Glutamatergic neuron (in vitro differentiated cells): Measurements from ENCODE around the gene IGFBP6. TPM values are rescaled to one million over a fixed set of nuclear protein-coding genes. Genes with fewer than 3 reads are reported as not detected.
"Not testable (repeated sequence)": the region's sequence is repeated elsewhere in the genome, so short reads cannot be mapped to it uniquely, and the experiment has no call there.

Source experiments
- DNase-seq: peaks from one replicate; pipeline ENCODE4 v3.0.0; 2022
- H3K27ac Mint-ChIP-seq: one replicate; pipeline ENCODE4 v1.8.0; 2020; ENCODE audit warnings: mild to moderate bottlenecking, mixed read lengths, inconsistent platforms; ENCODE audit not compliant: unreplicated experiment
- H3K27me3 Mint-ChIP-seq: one replicate; pipeline ENCODE4 v1.8.0; 2020; ENCODE audit warnings: mild to moderate bottlenecking, moderate library complexity, mixed read lengths, inconsistent platforms; ENCODE audit not compliant: unreplicated experiment
- H3K36me3 Mint-ChIP-seq: one replicate; pipeline ENCODE4 v1.8.0; 2020; ENCODE audit warnings: mild to moderate bottlenecking, mixed read lengths, inconsistent platforms; ENCODE audit not compliant: unreplicated experiment
- H3K4me1 Mint-ChIP-seq: one replicate; pipeline ENCODE4 v1.8.0; 2020; ENCODE audit warnings: mild to moderate bottlenecking, low read depth, mixed read lengths, inconsistent platforms; ENCODE audit not compliant: unreplicated experiment
- H3K4me3 Mint-ChIP-seq: one replicate; pipeline ENCODE4 v1.8.0; 2020; ENCODE audit warnings: mild to moderate bottlenecking, mixed read lengths, inconsistent platforms; ENCODE audit not compliant: unreplicated experiment
- H3K9me3 Mint-ChIP-seq: one replicate; pipeline ENCODE4 v1.8.0; 2020; ENCODE audit warnings: mild to moderate bottlenecking, moderate library complexity, mixed read lengths, inconsistent platforms; ENCODE audit not compliant: unreplicated experiment
- total RNA-seq: library from RNA; stranded (reverse); fragmentation: NEBNext Ultra II Directional; extraction: Animal tissue kit (Norgen Biotek cat#: 25700); gene quantifications from one replicate; pipeline ENCODE4 v1.2.1, GENCODE V29; 2021; ENCODE audit not compliant: unreplicated experiment
- TF ChIP-seq, protein P1 (sequence below): fragments of 200-600 bp; sonication (generic); IDR thresholded peaks from one replicate; pipeline ENCODE4 v1.5.0; 2021; ENCODE audit not compliant: partially characterized antibody, unreplicated experiment

Gene IGFBP6
- total RNA-seq, 1 donor from 2014 or later: not detected

DNA sequence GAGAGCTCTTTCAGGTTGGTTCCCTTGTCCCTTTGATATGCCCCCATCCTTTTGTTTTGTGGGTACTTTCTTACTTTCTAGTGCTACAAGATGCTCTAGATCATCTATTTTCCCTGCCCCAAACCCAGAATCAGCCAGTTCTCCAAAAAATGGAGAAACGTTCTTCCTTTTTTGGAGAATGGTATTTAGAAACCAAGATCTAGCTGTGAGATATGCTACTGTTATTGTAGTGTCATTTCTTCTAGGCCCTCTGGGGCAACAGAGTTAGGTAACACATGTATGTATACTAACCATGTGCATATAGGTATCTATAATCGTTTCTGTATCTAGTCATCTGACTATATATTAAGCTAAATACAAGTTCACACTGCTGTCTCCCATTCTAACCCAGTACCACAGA is 6.9 kb upstream of the IGFBP6 start:
- TF ChIP-seq, protein P1, sequence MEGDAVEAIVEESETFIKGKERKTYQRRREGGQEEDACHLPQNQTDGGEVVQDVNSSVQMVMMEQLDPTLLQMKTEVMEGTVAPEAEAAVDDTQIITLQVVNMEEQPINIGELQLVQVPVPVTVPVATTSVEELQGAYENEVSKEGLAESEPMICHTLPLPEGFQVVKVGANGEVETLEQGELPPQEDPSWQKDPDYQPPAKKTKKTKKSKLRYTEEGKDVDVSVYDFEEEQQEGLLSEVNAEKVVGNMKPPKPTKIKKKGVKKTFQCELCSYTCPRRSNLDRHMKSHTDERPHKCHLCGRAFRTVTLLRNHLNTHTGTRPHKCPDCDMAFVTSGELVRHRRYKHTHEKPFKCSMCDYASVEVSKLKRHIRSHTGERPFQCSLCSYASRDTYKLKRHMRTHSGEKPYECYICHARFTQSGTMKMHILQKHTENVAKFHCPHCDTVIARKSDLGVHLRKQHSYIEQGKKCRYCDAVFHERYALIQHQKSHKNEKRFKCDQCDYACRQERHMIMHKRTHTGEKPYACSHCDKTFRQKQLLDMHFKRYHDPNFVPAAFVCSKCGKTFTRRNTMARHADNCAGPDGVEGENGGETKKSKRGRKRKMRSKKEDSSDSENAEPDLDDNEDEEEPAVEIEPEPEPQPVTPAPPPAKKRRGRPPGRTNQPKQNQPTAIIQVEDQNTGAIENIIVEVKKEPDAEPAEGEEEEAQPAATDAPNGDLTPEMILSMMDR: no peak
- H3K36me3 Mint-ChIP-seq: no peaks in the 10 kb centered on the region
- H3K27ac Mint-ChIP-seq: no peak overlapping the region
- no peaks in the 10 kb centered on the region for H3K4me1 Mint-ChIP-seq
- H3K4me3 Mint-ChIP-seq: no peak overlapping the region
- H3K9me3 Mint-ChIP-seq: peaks cover 3% of the 10 kb centered on the region
- DNase-seq: no peak
- peaks cover 8% of the 10 kb centered on the region for H3K27me3 Mint-ChIP-seq

DNA sequence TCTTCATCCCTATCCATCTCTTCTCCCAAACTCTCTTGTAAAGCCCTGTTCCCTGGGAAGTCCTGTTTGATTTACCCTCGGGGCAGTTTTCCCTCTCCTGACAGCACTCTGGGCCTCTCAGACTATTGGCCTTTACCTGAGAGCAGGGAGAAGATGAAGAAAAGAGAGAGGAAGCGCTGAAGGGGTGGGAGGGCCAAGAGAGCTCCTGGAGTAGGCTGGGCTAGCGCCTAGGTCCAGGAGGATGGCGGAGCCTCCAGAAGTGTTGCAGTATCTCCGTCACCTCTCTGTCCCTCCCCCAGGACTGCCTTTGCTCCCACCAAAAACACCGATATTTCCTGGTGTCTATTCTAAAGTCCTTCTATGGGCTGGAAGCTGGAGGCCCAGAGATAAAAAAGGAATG is 5.7 kb upstream of the IGFBP6 start:
- Mint-ChIP-seq H3K9me3 (peaks cover 3% of the 10 kb centered on the region), H3K27ac (no peak overlapping the region), H3K27me3 (peaks cover 13% of the 10 kb centered on the region), H3K36me3 (no peaks in the 10 kb centered on the region), H3K4me1 (peaks cover under 1% of the 10 kb centered on the region), H3K4me3 (no peak overlapping the region)
- DNase-seq: no peak
- TF ChIP-seq, protein P1: no peak

DNA sequence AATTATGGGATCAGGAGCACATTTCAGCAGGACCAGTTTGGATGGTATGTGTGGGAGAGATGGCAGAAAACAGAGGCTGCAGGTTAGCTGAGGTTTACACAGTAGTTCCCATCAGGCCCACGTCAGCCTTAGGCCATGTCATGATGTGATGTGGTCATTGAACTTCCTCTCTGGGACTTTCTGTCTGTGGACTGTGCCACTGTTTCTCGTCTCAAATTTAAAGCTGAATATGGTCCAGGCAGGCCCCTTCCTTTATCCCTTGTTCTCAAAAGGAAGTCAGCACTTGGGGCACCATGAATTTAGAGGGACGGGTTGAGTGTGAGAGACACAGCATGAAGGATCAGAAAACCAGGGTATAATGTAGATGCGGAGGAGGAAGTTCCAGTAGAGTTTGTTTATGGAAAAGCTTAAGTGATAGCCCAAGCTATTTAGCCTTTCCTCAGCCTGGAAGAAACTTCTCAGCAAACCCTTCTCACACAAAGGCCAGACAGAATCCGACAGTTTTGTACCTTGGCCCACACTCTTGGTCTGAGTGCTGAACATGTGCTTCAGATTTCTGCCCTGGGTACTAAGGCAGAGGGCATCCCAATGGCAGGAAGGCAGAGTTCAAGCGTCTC is 3.6 kb upstream of the IGFBP6 start:
- TF ChIP-seq, protein P1: no peak
- H3K4me3 Mint-ChIP-seq: no peak overlapping the region
- no peaks in the 10 kb centered on the region for H3K36me3 Mint-ChIP-seq
- no peak for DNase-seq
- H3K27ac Mint-ChIP-seq: no peak overlapping the region
- peaks cover 25% of the 10 kb centered on the region for H3K27me3 Mint-ChIP-seq
- H3K4me1 Mint-ChIP-seq: peaks cover 8% of the 10 kb centered on the region
- peaks cover 6% of the 10 kb centered on the region for H3K9me3 Mint-ChIP-seq

DNA sequence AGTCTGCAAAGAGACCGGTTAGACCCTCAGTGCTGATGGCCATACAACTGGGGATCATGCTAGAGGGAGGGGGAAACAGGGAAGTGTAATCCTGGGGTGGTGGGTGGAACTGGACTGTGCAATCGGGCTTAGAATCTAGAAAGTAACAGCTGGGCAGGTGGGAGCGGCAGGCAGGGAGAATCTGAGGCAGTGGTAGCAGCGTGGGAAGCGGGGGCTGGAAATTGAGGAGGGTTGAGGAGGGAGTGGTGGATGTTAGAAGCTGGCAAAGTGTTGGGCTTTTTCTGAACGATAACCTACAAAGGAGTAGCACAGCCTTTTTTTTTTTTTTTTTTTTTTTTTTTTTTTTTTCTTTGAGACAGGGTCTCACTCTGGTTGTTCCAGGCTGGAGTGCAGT is 3.1 kb upstream of the IGFBP6 start:
- H3K27ac Mint-ChIP-seq: no peak overlapping the region
- H3K4me1 Mint-ChIP-seq: peaks cover 8% of the 10 kb centered on the region
- peaks cover 30% of the 10 kb centered on the region for H3K27me3 Mint-ChIP-seq
- TF ChIP-seq, protein P1: no peak
- H3K9me3 Mint-ChIP-seq: peaks cover 6% of the 10 kb centered on the region
- DNase-seq: no peak
- H3K4me3 Mint-ChIP-seq: no peak overlapping the region
- H3K36me3 Mint-ChIP-seq: no peaks in the 10 kb centered on the region

DNA sequence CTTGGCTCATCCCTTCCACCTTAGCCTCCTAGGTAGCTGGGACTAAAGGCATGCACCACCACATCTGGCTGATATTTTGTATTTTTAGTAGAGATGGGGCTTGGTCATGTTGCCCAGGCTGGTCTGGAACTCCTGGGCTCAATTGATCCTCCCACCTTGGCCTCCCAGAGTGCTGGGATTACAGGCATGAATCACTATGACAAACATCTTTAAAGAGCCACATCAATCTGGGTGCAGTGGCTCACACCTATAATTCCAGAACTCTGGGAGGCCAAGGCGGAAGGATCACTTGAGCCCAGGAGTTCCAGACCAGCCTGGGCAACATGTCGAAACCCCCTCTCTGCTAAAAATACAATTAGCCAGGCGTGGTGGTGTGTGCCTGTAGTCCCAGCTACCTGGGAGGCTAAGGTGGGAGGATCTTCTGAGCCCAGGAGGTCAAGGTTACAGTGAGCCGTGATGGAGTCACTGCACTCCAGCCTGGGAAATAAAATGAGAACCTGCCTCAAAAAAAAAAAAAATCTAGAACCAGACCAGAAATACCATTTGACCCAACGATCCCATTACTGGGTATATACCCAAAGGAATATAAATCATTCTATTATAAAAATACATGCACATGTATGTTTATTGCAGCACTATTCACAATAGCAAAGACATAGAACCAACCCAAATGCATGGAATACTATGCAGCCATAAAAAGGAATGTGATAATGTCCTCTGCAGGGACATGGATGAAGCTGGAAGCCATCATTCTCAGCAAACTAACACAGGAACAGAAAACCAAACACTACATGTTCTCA is 2.5 kb upstream of the IGFBP6 start:
- not testable (repeated sequence) for H3K36me3 Mint-ChIP-seq, H3K4me3 Mint-ChIP-seq, H3K27ac Mint-ChIP-seq, H3K4me1 Mint-ChIP-seq, DNase-seq, H3K9me3 Mint-ChIP-seq
- peaks cover 32% of the 10 kb centered on the region for H3K27me3 Mint-ChIP-seq

DNA sequence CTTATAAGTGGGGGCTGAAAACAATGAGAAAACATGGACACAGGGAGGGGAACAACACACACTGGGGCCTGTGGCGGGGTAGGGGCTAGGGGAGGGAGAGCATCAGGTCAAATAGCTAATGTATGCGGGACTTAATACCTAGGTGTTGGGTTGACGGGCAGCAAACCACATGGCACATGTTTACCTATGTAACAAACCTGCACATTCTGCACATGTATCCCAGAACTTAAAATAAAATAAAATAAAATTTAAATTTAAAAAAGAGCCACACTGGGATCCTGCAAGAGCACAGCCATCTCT is 1.9 kb upstream of the IGFBP6 start:
- not testable (repeated sequence) for H3K27ac Mint-ChIP-seq, DNase-seq, H3K36me3 Mint-ChIP-seq, H3K4me1 Mint-ChIP-seq, H3K4me3 Mint-ChIP-seq, H3K9me3 Mint-ChIP-seq
- peaks cover 32% of the 10 kb centered on the region for H3K27me3 Mint-ChIP-seq
